Keratinocyte (primary cell): ENCODE results near the gene CACNA2D4.

ENCODE experiments used
- CTCF ChIP-seq, 3 experiments: IDR thresholded peaks in 1 of 3; conservative IDR thresholded peaks in 1 of 3; optimal IDR thresholded peaks in 1 of 3; 2 replicates in 2 of 3; 3 replicates in 1 of 3; pipeline versions ENCODE3 to v1.5.1; 2011; ENCODE audit warnings: low read length in 3 of 3, mild to moderate bottlenecking in 3 of 3, moderate library complexity in 2 of 3, control low read depth in 1 of 3, inconsistent platforms in 1 of 3; ENCODE audit not compliant: insufficient read depth in 2 of 3; ENCODE audit errors: extremely low read depth in 1 of 3
- EZH2 ChIP-seq: IDR thresholded peaks from one replicate; pipeline ENCODE4 v1.6.1; 2012; ENCODE audit warnings: inconsistent platforms, mild to moderate bottlenecking, low read length, moderate library complexity

- TF ChIP-seq CTCF (optimal IDR thresholded peaks at IDR 0.05 in 1 of 3, IDR thresholded peaks at IDR 0.05 in 1 of 3, conservative IDR thresholded peaks at IDR 0.05 in 1 of 3; ENCODE audit: extremely low read depth in 1 of 3, insufficient read depth in 2 of 3, low read length in 3 of 3) (no peak), EZH2 (no peak)
Observed at GRCh38 chr12:1805441-1806081, 112.9 kb downstream of the CACNA2D4 start.
